Psoas muscle (tissue), 8 donors: ENCODE measurements around the gene ATRNL1. TPM values are rescaled to one million over a fixed set of nuclear protein-coding genes. Genes with fewer than 3 reads are reported as not detected.

Experiments used
- ATAC-seq, 4 donors: fragments of 200-7000 bp; cut with Tn5 transposase; one replicate each; pipeline ENCODE4 v1.9.1; 2020; ENCODE audit warnings: moderate library complexity in 3 of 4, mild to moderate bottlenecking in 2 of 4
- DNase-seq, 2 donors: peaks; one replicate each; pipeline ENCODE4 v3.0.0-alpha.2; 2020
- H3K27ac ChIP-seq: fragments of 200-600 bp; one replicate; pipeline ENCODE4 v1.8.0; 2022
- H3K27me3 ChIP-seq, 3 donors: fragments of 200-600 bp in 1 of 3; one replicate each; pipeline versions ENCODE4 v1.6.1 to v1.8.0; 2013 to 2022; ENCODE audit warnings: low read length in 2 of 3, mild to moderate bottlenecking in 2 of 3, moderate library complexity in 1 of 3; ENCODE audit not compliant: insufficient read depth in 3 of 3
- H3K36me3 ChIP-seq, 2 donors: fragments of 200-600 bp in 1 of 2; one replicate each; pipeline versions ENCODE4 v1.6.1 to v1.8.0; 2013 to 2022; ENCODE audit warnings: low read depth in 1 of 2, mild to moderate bottlenecking in 1 of 2, moderate library complexity in 1 of 2; ENCODE audit not compliant: insufficient read depth in 1 of 2
- H3K4me1 ChIP-seq: fragments of 200-600 bp; one replicate; pipeline ENCODE4 v1.8.0; 2022
- H3K4me3 ChIP-seq: fragments of 200-600 bp; one replicate; pipeline ENCODE4 v1.8.0; 2022; ENCODE audit warnings: mild to moderate bottlenecking
- H3K9me3 ChIP-seq: fragments of 200-600 bp; one replicate; pipeline ENCODE4 v1.8.0; 2022
- CTCF ChIP-seq: fragments of 200-600 bp; IDR thresholded peaks from one replicate; pipeline ENCODE4 v1.8.0; 2022; ENCODE audit warnings: antibody characterized with exemption
- WGBS, 3 donors: extraction: QIAGEN DNeasy Blood & Tissue Kit; methylation state at CpG; one replicate each; pipeline versions ENCODE4 v1.1.6 to v1.1.7; 2013; 5-methylcytosine and 5-hydroxymethylcytosine counted together
- intact Hi-C, 2 donors: fragments of 100-400 bp; cut with DNase I; formaldehyde crosslinking; loops; one replicate each; pipeline versions ENCODE4 v1.11.0 to v1.14.2; 2022
- polyA plus RNA-seq, 3 donors: library from polyadenylated mRNA; stranded (reverse); fragments of 200-250 nt; gene quantifications; one replicate each; pipeline ENCODE4 v1.2.3, GENCODE V29; 2013
- total RNA-seq, 4 donors: library from RNA; stranded (reverse); fragmentation: NEBNext Ultra II Directional in 2 of 4; extraction: Animal tissue kit (Norgen Biotek cat#: 25700) in 2 of 4; gene quantifications; one replicate each; pipeline versions ENCODE4 v1.2.1 to v1.2.4, GENCODE V29; 2021 to 2023
- donor health status: healthy with polysubstance abuse.
- donor health status: DM: no; HTN: no; CAD: no; lungs with moderate emphysema.
- donor health status: Bipolar disorder and iron deficiency.
- donor health status: healthy.
- donor health status: DM: yes; HTN: yes; CAD: no.
- donor health status: DM: no; HTN: no; CAD: no.
- donor health status: DM: no; HTN: no; CAD: no.
- donor health status: DM: yes; HTN: yes; CAD: no.

The ATRNL1 gene
- total and polyA plus RNA-seq, 7 donors, result 0.01 to 7.1 (median 2.2) TPM

- DNase-seq (no peak), ATAC-seq (no peak)
- Histone ChIP-seq H3K9me3 (no peaks in the 10 kb centered on the region), H3K27ac (no peak overlapping the region), H3K4me1 (no peaks in the 10 kb centered on the region), H3K36me3 (no peaks in the 10 kb centered on the region), H3K27me3 (no peaks in the 10 kb centered on the region), H3K4me3 (no peak overlapping the region)
- no peak for TF ChIP-seq CTCF
- intact Hi-C loops, result no loop called here
- whole genome bisulfite sequencing, 3 donors, result 44 to 46% (median 44%) methylated on average over 9 of the region's 9 CpGs
Measured at GRCh38 chr10:115936926-115937767, 844.0 kb downstream of the ATRNL1 start.

GRCh38 chr10:115937768-115938056 is 844.5 kb downstream of the ATRNL1 start:
- H3K36me3 ChIP-seq, result no peaks in the 10 kb centered on the region
- H3K9me3 ChIP-seq, result no peaks in the 10 kb centered on the region
- H3K27me3 ChIP-seq, result no peaks in the 10 kb centered on the region
- H3K27ac ChIP-seq, result no peak overlapping the region
- no peak for DNase-seq
- ATAC-seq, result no peak
- 34 to 40% (median 36%) methylated on average over 3 of the region's 3 CpGs for WGBS, 3 donors
- no peak overlapping the region for H3K4me3 ChIP-seq
- no peaks in the 10 kb centered on the region for H3K4me1 ChIP-seq
- no peak for TF ChIP-seq CTCF
- intact Hi-C loops, result no loop called here

- DNase-seq (no peak), ATAC-seq (no peak)
- WGBS, 3 donors, result 63 to 71% (median 66%) methylated on average over 7 of the region's 7 CpGs
- Histone ChIP-seq H3K4me1 (no peaks in the 10 kb centered on the region), H3K4me3 (no peak overlapping the region), H3K27me3 (no peaks in the 10 kb centered on the region), H3K27ac (no peak overlapping the region), H3K36me3 (no peaks in the 10 kb centered on the region), H3K9me3 (no peaks in the 10 kb centered on the region)
- TF ChIP-seq CTCF, result no peak
- intact Hi-C loops, result no loop called here
Measured at GRCh38 chr10:115939101-115939854, 846.1 kb downstream of the ATRNL1 start.

GRCh38 chr10:115941361-115941771 is 848.2 kb downstream of the ATRNL1 start:
- no peak overlapping the region for H3K27ac ChIP-seq
- intact Hi-C loops, result no loop called here
- TF ChIP-seq CTCF, result no peak
- ATAC-seq (no peak), DNase-seq (no peak)
- H3K36me3 ChIP-seq, result no peaks in the 10 kb centered on the region
- no peaks in the 10 kb centered on the region for H3K27me3 ChIP-seq
- no peaks in the 10 kb centered on the region for H3K4me1 ChIP-seq
- no peak overlapping the region for H3K4me3 ChIP-seq
- WGBS, 3 donors, result 16 to 22% (median 22%) methylated on average over 3 of the region's 3 CpGs
- H3K9me3 ChIP-seq, result no peaks in the 10 kb centered on the region
